ENCODE results near the gene KLF2.

GRCh38 chr19:16373532-16373931, 48.9 kb downstream of the KLF2 start:
- TF ChIP-seq, protein P1, sequence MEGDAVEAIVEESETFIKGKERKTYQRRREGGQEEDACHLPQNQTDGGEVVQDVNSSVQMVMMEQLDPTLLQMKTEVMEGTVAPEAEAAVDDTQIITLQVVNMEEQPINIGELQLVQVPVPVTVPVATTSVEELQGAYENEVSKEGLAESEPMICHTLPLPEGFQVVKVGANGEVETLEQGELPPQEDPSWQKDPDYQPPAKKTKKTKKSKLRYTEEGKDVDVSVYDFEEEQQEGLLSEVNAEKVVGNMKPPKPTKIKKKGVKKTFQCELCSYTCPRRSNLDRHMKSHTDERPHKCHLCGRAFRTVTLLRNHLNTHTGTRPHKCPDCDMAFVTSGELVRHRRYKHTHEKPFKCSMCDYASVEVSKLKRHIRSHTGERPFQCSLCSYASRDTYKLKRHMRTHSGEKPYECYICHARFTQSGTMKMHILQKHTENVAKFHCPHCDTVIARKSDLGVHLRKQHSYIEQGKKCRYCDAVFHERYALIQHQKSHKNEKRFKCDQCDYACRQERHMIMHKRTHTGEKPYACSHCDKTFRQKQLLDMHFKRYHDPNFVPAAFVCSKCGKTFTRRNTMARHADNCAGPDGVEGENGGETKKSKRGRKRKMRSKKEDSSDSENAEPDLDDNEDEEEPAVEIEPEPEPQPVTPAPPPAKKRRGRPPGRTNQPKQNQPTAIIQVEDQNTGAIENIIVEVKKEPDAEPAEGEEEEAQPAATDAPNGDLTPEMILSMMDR (IDR thresholded peaks at IDR 0.05) = no peak
- no peak for TF ChIP-seq POLR2A (IDR thresholded peaks at IDR 0.05)

All from body of pancreas (tissue), 4 donors.